GM21737 (cell line): ENCODE data around the gene SGSM1.

Experiments
- ATAC-seq: cut with Tn5 transposase; IDR thresholded peaks from one replicate; pipeline ENCODE4 v1.9.1; 2021; ENCODE audit warnings: mild to moderate bottlenecking, moderate library complexity; ENCODE audit not compliant: unreplicated experiment

Gene SGSM1

GRCh38 chr22:24975125-24975640, 169.2 kb downstream of the SGSM1 start:
- no peak for ATAC-seq

DNA sequence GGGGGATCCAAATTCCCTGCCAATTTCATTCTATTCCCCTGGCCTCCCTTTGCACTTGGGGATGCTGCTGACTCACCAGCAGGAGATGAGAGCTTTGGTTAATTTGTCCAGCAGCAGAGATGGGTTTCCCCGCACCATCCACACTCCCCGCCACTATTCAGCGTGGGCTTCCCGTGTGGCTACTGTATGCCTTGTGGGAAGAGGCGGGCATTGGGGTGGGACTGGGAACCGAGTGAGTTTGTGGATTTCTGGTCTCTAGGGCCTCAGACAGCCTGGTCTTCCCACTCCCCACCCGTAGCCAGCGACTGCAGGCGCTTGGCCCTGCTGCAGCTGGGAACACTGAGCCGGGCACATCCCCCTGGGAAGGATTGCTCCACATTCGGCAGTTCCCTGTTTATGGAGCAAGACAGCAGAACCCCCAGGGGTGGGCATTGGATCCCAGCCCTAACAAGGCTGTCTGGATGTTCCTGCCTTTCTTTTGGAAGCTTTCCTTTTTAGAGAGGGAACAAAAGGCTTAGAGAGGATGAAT, 169.9 kb downstream of the SGSM1 start:
- no peak for ATAC-seq

- ATAC-seq, result no peak
Measured at GRCh38 chr22:24976442-24977218, 170.6 kb downstream of the SGSM1 start.
